ENCODE data around the gene CEP112.

Gene CEP112
- 4.2 to 8.0 (median 7.2) reads per million in 3 experiments for total RNA-seq

- peak; percentile 91 for DNase-seq
Measured at GRCh38 chr17:66191593-66192377, at the start of gene CEP112. TSS of gene CEP112 (minus strand) at chr17:66192133.

GRCh38 chr17:66240630-66241029 is 48.7 kb upstream of the CEP112 start:
- no peak for DNase-seq

- no peak for DNase-seq
Measured at GRCh38 chr17:66240013-66240412, 48.1 kb upstream of the CEP112 start.

GRCh38 chr17:66235377-66235994 is 43.6 kb upstream of the CEP112 start:
- no peak for DNase-seq

- no peak for DNase-seq
Measured at GRCh38 chr17:66234611-66235010, 42.7 kb upstream of the CEP112 start.

- DNase-seq, result no peak
Measured at GRCh38 chr17:66233023-66233753, 41.3 kb upstream of the CEP112 start.

GRCh38 chr17:66230922-66231591 is 39.1 kb upstream of the CEP112 start:
- no peak for DNase-seq

- DNase-seq, result no peak
Measured at GRCh38 chr17:66229783-66230538, 38.0 kb upstream of the CEP112 start.

GRCh38 chr17:66228887-66229782 is 37.2 kb upstream of the CEP112 start, which contains the start of gene APOH:
TSS of gene APOH (minus strand) at chr17:66229415. CDS start at chr17:66229379, 36 bp downstream.
- DNase-seq, result no peak

- DNase-seq, result no peak
Measured at GRCh38 chr17:66227212-66228045, 35.5 kb upstream of the CEP112 start.

GRCh38 chr17:66222798-66223350 is 30.9 kb upstream of the CEP112 start:
- DNase-seq, result no peak

- no peak for DNase-seq
Measured at GRCh38 chr17:66221755-66222530, 30.0 kb upstream of the CEP112 start.

GRCh38 chr17:66221343-66221742 is 29.4 kb upstream of the CEP112 start:
- DNase-seq, result no peak

GRCh38 chr17:66220079-66220835 is 28.3 kb upstream of the CEP112 start:
- DNase-seq, result no peak

GRCh38 chr17:66215529-66215911 is 23.6 kb upstream of the CEP112 start:
- no peak for DNase-seq

- no peak for DNase-seq
Measured at GRCh38 chr17:66214884-66215528, 23.1 kb upstream of the CEP112 start.

GRCh38 chr17:66211047-66211810 is 19.3 kb upstream of the CEP112 start:
- DNase-seq, result no peak
